Upper lobe of left lung (tissue), 6 donors: Measurements from ENCODE around the gene PAX7. TPM values are rescaled to one million over a fixed set of nuclear protein-coding genes. Genes with fewer than 3 reads are reported as not detected.

Experiments
- ATAC-seq, 2 donors: fragments of 200-7000 bp; cut with Tn5 transposase; one replicate each; pipeline ENCODE4 v1.9.1; 2022; ENCODE audit warnings: mild to moderate bottlenecking in 2 of 2, moderate library complexity in 2 of 2; ENCODE audit not compliant: low FRiP score in 2 of 2
- DNase-seq, 2 donors: peaks; one replicate each; pipeline ENCODE4 v3.0.0-alpha.2; 2019 to 2020
- H3K27ac ChIP-seq, 4 donors: fragments of 200-600 bp; sonication (generic); one replicate each; pipeline ENCODE4 v1.5.1; 2016 to 2019
- H3K27me3 ChIP-seq, 4 donors: fragments of 200-600 bp; sonication (generic); one replicate each; pipeline ENCODE4 v1.5.1; 2017 to 2019
- H3K36me3 ChIP-seq, 4 donors: fragments of 200-600 bp; sonication (generic); one replicate each; pipeline ENCODE4 v1.5.1; 2016 to 2019
- H3K4me1 ChIP-seq, 4 donors: fragments of 200-600 bp; sonication (generic); one replicate each; pipeline ENCODE4 v1.5.1; 2018 to 2019
- H3K4me3 ChIP-seq, 4 donors: fragments of 200-600 bp; sonication (generic); one replicate each; pipeline ENCODE4 v1.5.1; 2017 to 2019; ENCODE audit warnings: mild to moderate bottlenecking in 2 of 4, moderate library complexity in 1 of 4
- H3K9me3 ChIP-seq, 4 donors: fragments of 200-600 bp; sonication (generic); one replicate each; pipeline ENCODE4 v1.5.1; 2018 to 2019
- EP300 ChIP-seq, 4 donors: sonication (generic); formaldehyde crosslinking; IDR thresholded peaks; one replicate each; pipeline ENCODE4 v1.5.1; 2017; ENCODE audit warnings: antibody characterized with exemption in 4 of 4, control low read depth in 2 of 4
- POLR2A ChIP-seq, 4 donors: fragments of 450-650 bp; IDR thresholded peaks; one replicate each; pipeline ENCODE4 v1.5.1; 2016 to 2017; ENCODE audit warnings: antibody characterized with exemption in 4 of 4, mild to moderate bottlenecking in 2 of 4
- POLR2AphosphoS5 ChIP-seq, 2 donors: sonication (generic); formaldehyde crosslinking; IDR thresholded peaks; one replicate each; pipeline ENCODE4 v1.5.1; 2017; ENCODE audit warnings: antibody characterized with exemption in 2 of 2
- WGBS, 2 donors: methylation state at CpG; one replicate each; pipeline ENCODE4 v1.1.5; 2017 to 2018; 5-methylcytosine and 5-hydroxymethylcytosine counted together
- total RNA-seq, 6 donors: library from RNA; depleted of rRNA in 4 of 6; stranded (reverse); fragments of >200 nt in 4 of 6; gene quantifications; one replicate each; pipeline versions ENCODE4 v1.1.0 to v1.2.1, GENCODE V29; 2016 to 2021
- TF ChIP-seq, protein P1 (sequence below), 6 experiments: fragments of 450-650 bp in 4 of 6; fragments of 200-600 bp in 2 of 6; sonication (generic) in 2 of 6; IDR thresholded peaks; one replicate each; pipeline ENCODE4 v1.5.1; 2016 to 2019; ENCODE audit warnings: antibody characterized with exemption in 6 of 6
- donor health status: DM: no; HTN: no; CAD: no; lungs with moderate emphysema.
- donor health status: DM: no; HTN: yes; CAD: no; lungs with severe emphysema.

PAX7 gene
- total RNA-seq, 6 donors from 2014 or later: not detected

DNA sequence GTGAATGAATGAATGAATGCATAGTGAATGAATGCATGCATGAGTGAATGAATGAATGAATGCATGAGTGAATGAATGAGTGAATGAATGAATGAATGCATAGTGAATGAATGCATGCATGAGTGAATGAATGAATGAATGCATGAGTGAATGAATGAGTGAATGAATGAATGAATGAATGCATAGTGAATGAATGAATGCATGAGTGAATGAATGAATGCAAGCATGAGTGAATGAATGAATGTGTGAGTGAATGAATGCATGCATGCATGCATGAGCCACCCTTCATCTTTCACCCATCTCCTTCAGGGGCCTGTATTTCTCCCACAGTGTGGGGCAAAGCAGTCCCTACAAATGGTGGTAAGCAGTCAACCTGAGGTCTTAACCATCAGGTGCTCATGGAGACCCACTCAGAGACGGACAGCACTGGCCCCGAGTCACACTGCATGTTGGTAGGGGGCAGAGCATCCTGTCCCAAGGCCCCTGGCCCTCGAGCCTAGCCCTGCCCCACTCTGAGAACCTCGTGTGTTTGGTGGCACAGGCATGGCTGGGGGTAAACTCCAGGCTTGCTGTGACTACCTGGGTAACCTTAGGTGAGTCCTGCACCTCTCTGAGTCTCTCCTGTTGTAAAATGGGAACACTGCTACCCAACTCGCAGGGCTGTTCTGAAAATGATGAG, 28.0 kb upstream of the PAX7 start:
- H3K4me3 ChIP-seq: no peak overlapping the region
- no peaks in the 10 kb centered on the region for H3K9me3 ChIP-seq
- H3K27ac ChIP-seq: no peak overlapping the region
- 60 to 100% methylated on average over 1 to 5 of the region's 5 CpGs for WGBS, 2 donors
- H3K36me3 ChIP-seq: no peaks in the 10 kb centered on the region
- TF ChIP-seq POLR2A (IDR thresholded peaks at IDR 0.05): no peak
- TF ChIP-seq, protein P1, sequence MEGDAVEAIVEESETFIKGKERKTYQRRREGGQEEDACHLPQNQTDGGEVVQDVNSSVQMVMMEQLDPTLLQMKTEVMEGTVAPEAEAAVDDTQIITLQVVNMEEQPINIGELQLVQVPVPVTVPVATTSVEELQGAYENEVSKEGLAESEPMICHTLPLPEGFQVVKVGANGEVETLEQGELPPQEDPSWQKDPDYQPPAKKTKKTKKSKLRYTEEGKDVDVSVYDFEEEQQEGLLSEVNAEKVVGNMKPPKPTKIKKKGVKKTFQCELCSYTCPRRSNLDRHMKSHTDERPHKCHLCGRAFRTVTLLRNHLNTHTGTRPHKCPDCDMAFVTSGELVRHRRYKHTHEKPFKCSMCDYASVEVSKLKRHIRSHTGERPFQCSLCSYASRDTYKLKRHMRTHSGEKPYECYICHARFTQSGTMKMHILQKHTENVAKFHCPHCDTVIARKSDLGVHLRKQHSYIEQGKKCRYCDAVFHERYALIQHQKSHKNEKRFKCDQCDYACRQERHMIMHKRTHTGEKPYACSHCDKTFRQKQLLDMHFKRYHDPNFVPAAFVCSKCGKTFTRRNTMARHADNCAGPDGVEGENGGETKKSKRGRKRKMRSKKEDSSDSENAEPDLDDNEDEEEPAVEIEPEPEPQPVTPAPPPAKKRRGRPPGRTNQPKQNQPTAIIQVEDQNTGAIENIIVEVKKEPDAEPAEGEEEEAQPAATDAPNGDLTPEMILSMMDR (IDR thresholded peaks at IDR 0.05): no peak
- no peaks in the 10 kb centered on the region for H3K27me3 ChIP-seq
- ATAC-seq: no peak
- DNase-seq: no peak
- no peaks in the 10 kb centered on the region for H3K4me1 ChIP-seq

DNA sequence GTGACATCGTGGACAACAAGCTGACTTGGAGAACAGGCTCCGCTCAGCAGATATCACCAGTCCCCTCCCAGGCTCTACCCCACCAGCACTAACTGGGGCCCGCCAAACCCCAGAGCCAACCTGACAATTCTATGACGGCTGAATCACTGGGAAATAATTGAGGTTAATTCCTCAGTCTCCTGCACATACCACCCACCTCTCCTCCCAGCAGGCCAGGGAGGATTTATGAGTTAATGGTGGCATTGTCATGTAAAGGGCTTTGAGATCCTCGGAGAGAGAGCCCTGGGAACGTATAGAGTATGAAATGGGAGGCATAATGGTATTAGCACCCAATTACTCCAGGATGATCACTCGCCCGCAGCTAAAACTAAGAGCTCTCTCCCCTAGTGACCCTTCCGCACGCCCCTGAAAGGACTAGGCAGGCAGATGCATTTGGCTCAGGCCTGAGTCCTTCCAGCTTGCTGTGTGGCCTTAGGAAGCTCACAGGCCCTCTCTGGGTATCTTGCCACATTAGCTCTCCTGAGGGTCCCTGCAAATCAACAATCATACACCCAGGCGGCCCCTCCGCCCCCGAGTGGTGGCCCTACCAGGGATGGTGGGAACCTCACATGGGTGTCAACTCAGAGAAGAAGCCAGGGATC, 27.3 kb upstream of the PAX7 start:
- Histone ChIP-seq H3K36me3 (no peaks in the 10 kb centered on the region), H3K4me3 (no peak overlapping the region), H3K4me1 (no peaks in the 10 kb centered on the region), H3K9me3 (no peaks in the 10 kb centered on the region), H3K27me3 (no peaks in the 10 kb centered on the region), H3K27ac (no peak overlapping the region)
- TF ChIP-seq POLR2A (IDR thresholded peaks at IDR 0.05) (no peak), POLR2AphosphoS5 (IDR thresholded peaks at IDR 0.05) (no peak), EP300 (IDR thresholded peaks at IDR 0.05) (no peak)
- TF ChIP-seq, protein P1 (IDR thresholded peaks at IDR 0.05): no peak
- DNase-seq (no peak), ATAC-seq (no peak)
- 55 to 63% methylated on average over 11 to 13 of the region's 13 CpGs for WGBS, 2 donors

DNA sequence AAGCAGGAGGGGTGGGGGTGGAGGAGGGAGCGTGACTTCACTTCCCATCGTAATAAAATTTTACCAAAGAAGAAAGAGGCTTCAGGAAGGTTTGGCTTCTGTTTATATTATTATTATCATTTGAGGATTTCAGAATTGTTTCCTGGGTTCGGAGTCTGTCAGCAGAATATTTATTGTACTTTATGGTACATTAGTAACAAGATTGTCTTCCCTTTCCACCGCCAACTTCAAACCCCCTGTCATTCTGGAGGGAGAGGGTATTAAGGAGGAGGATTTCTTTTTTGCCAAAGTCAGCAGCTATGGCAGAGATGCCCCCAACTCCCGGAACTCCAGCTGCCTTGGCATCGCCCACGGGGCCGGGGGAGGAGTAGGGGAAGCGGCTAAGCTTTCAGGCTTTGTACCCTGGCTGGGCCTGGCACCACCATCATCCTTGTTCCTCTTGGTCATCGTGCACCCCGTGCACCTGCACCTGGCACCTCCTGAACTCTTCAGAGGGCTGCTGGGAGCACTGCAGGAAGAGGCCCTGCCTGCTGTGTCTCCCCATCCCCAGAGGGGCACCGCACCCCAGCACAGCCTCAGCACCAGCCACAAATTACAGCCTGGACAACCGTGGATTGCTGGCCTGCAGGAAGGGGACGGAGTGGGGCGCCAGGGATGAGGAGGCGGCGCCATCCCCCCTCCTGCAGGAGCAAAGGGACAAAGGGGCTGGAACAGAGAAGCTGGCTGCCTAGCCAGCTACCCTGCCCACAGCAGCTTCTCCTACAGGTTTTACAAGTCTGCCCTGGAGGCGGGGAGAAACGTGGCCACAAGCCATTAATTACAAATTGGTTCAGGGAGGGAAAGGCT, 24.0 kb upstream of the PAX7 start:
- peak in 1 of 2 donors; percentile 42 for DNase-seq
- TF ChIP-seq POLR2AphosphoS5 (IDR thresholded peaks at IDR 0.05) (no peak), EP300 (IDR thresholded peaks at IDR 0.05) (no peak), POLR2A (IDR thresholded peaks at IDR 0.05) (no peak)
- TF ChIP-seq, protein P1 (IDR thresholded peaks at IDR 0.05): no peak
- ATAC-seq: no peak
- Histone ChIP-seq H3K4me3 (no peak overlapping the region), H3K27ac (no peak overlapping the region), H3K4me1 (no peaks in the 10 kb centered on the region), H3K9me3 (no peaks in the 10 kb centered on the region), H3K36me3 (no peaks in the 10 kb centered on the region), H3K27me3 (no peaks in the 10 kb centered on the region)
- WGBS, 2 donors: 66 to 67% methylated on average over 13 to 18 of the region's 19 CpGs

DNA sequence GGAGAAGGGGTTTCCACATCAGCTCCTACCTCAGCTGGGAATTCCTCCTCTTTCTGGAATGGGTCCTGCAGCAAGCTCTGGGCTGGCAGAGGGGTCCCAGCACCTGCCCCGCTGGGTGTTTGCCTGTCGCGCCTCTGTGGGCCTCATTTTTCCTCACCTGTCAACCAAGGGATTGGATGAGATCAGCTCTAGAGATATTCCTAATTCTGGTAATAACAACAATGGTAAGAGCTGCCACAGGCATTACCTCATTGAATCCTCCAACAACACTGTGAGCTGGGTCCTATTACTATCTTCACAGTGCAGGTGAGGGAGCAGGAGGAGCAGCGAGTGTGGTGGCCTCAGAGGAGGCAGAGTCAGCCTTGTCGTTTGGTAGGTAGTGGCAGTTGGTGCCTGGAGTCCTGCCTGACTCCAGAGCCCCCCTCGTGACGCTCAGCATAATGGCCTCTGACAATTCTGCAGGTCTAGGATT, 23.3 kb upstream of the PAX7 start:
- TF ChIP-seq, protein P1 (IDR thresholded peaks at IDR 0.05): no peak
- TF ChIP-seq EP300 (IDR thresholded peaks at IDR 0.05): no peak
- no peak for TF ChIP-seq POLR2AphosphoS5 (IDR thresholded peaks at IDR 0.05)
- TF ChIP-seq POLR2A (IDR thresholded peaks at IDR 0.05): no peak
- H3K4me3 ChIP-seq: no peak overlapping the region
- H3K27me3 ChIP-seq: no peaks in the 10 kb centered on the region
- no peaks in the 10 kb centered on the region for H3K4me1 ChIP-seq
- 66 to 72% methylated on average over 7 of the region's 7 CpGs for WGBS, 2 donors
- H3K36me3 ChIP-seq: no peaks in the 10 kb centered on the region
- ATAC-seq (no peak), DNase-seq (no peak)
- H3K9me3 ChIP-seq: no peaks in the 10 kb centered on the region
- H3K27ac ChIP-seq: no peak overlapping the region
